ENCODE results near the gene ALOX15. TPM values are rescaled to one million over a fixed set of nuclear protein-coding genes. Genes with fewer than 3 reads are reported as not detected.
"Not testable (repeated sequence)": the region's sequence is repeated elsewhere in the genome, so short reads cannot be mapped to it uniquely, and the experiment has no call there.

Gene ALOX15
- total RNA-seq, 4 donors from 2014 or later, result not detected

- intact Hi-C loops (cut with DNase I), result no loop called here
Measured at GRCh38 chr17:4607261-4607741, 34.2 kb downstream of the ALOX15 start.

GRCh38 chr17:4605826-4606225, 35.7 kb downstream of the ALOX15 start:
- Histone ChIP-seq H3K36me3 (no peaks in the 10 kb centered on the region), H3K4me3 (replicated peaks in 1 of 3) (no peak overlapping the region), H3K27ac (no peak overlapping the region), H3K9me3 (no peaks in the 10 kb centered on the region), H3K27me3 (no peaks in the 10 kb centered on the region), H3K4me1 (peaks cover 4 to 5% of the 10 kb centered on the region in 2 donors)
- WGBS, 2 donors, result 87% methylated on average over 10 to 11 of the region's 12 CpGs
- DNase-seq, result no peak
- TF ChIP-seq POLR2A (IDR thresholded peaks at IDR 0.05) (no peak), CTCF (IDR thresholded peaks at IDR 0.05) (no peak)
- intact Hi-C loops (cut with DNase I), result no loop called here

More at GRCh38 chr17:4607261-4607741, 34.2 kb downstream of the ALOX15 start:
- Histone ChIP-seq H3K36me3 (no peaks in the 10 kb centered on the region), H3K9me3 (no peaks in the 10 kb centered on the region), H3K4me1 (peaks cover 4 to 5% of the 10 kb centered on the region in 2 donors), H3K27me3 (no peaks in the 10 kb centered on the region), H3K4me3 (replicated peaks in 1 of 3) (no peak overlapping the region), H3K27ac (peak overlapping the region in 2 of 3 donors; percentile 7 to 57)
- TF ChIP-seq CTCF (IDR thresholded peaks at IDR 0.05) (no peak), POLR2A (IDR thresholded peaks at IDR 0.05) (no peak)
- DNase-seq, result no peak
- WGBS, 2 donors, result 77 to 80% methylated on average over 22 to 25 of the region's 25 CpGs

DNA sequence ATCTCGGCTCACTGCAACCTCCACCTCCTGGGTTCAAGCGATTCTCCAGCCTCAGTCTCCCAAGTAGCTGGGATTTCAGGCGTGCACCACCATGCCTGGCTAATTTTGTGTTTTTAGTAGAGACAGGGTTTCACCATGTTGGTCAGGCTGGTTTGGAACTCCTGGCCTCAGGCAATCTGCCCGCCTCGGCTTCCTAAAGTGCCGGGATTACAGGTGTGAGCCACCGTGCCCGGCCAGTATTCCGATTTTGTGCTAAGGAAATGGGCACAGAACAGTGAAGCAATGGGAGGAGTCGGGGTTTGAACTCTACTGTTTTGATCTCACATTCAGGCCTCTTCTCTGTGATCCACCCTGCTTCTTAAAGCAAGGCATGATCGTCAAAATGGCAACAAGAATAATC, 36.7 kb downstream of the ALOX15 start:
- H3K4me3 ChIP-seq (replicated peaks in 1 of 3); DNase-seq; H3K27ac ChIP-seq; H3K4me1 ChIP-seq; intact Hi-C loops (cut with DNase I); H3K9me3 ChIP-seq; H3K27me3 ChIP-seq; H3K36me3 ChIP-seq: not testable (repeated sequence)
- WGBS, 2 donors, result 87 to 89% methylated on average over 11 of the region's 11 CpGs

DNA sequence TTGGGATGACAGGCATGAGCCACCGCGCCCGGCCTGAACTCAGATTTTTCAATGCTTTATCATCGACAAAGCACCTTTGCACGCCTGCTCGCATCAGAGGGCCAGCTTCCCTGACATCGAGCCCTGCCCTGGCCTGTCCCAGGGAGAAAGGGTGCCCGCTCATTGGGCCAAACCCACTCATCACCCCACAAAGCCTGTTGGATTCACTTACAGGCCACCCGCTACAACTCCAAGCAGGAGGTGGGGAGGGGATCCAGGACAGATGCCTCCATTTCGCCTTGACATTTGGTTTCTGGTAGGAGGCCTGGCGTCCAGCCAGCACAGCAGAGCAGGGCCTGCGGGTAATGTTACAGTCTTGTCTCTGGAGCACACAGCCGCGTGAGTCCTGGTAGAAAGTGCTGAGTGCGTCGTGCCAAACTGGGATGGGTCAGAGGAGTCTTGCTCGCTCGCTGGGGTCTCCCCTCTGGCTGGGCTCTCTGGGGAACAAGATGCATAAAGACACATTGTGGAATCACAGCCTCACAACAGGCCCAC, 37.3 kb downstream of the ALOX15 start:
- H3K36me3 ChIP-seq, result no peaks in the 10 kb centered on the region
- no peaks in the 10 kb centered on the region for H3K27me3 ChIP-seq
- no peak overlapping the region for H3K27ac ChIP-seq
- peak; percentile 16 to 23 for DNase-seq
- WGBS, 2 donors, result 61 to 63% methylated on average over 17 to 18 of the region's 18 CpGs
- no peak for TF ChIP-seq CTCF (IDR thresholded peaks at IDR 0.05)
- no peak for TF ChIP-seq POLR2A (IDR thresholded peaks at IDR 0.05)
- H3K4me3 ChIP-seq (replicated peaks in 1 of 3), result no peak overlapping the region
- H3K9me3 ChIP-seq, result no peaks in the 10 kb centered on the region
- H3K4me1 ChIP-seq, result peaks cover 4 to 5% of the 10 kb centered on the region in 2 donors
- intact Hi-C loops (cut with DNase I), result no loop called here

- H3K9me3 ChIP-seq, result no peaks in the 10 kb centered on the region
- no peaks in the 10 kb centered on the region for H3K4me1 ChIP-seq
- H3K27ac ChIP-seq, result no peak overlapping the region
- no peak for TF ChIP-seq CTCF (IDR thresholded peaks at IDR 0.05)
- TF ChIP-seq POLR2A (IDR thresholded peaks at IDR 0.05), result no peak
- no peaks in the 10 kb centered on the region for H3K36me3 ChIP-seq
- H3K4me3 ChIP-seq (replicated peaks in 1 of 3), result no peak overlapping the region
- no peaks in the 10 kb centered on the region for H3K27me3 ChIP-seq
- 83 to 90% methylated on average over 5 of the region's 5 CpGs for WGBS, 2 donors
- DNase-seq, result no peak
- intact Hi-C loops (cut with DNase I), result no loop called here
Measured at GRCh38 chr17:4602041-4602440, 39.4 kb downstream of the ALOX15 start.
